H7 (cell line): ENCODE data around the gene PCDH9. TPM values are rescaled to one million over a fixed set of nuclear protein-coding genes. Genes with fewer than 3 reads are reported as not detected.

ENCODE experiments used
- DNase-seq: peaks from one replicate; pipeline ENCODE4 v3.0.0; 2012
- H3K27me3 ChIP-seq: 2 replicates; pipeline ENCODE4 v1.6.0; 2011; ENCODE audit warnings: mild to moderate bottlenecking, low read length; ENCODE audit not compliant: control insufficient read depth, insufficient read depth
- H3K36me3 ChIP-seq: replicated peaks from 2 replicates; pipeline ENCODE4 v1.5.1; 2011; ENCODE audit warnings: low read length; ENCODE audit not compliant: control insufficient read depth, insufficient read depth
- H3K4me3 ChIP-seq: 2 replicates; pipeline ENCODE4 v1.5.1; 2011; ENCODE audit warnings: low read depth, mild to moderate bottlenecking, control low read depth, low read length, moderate library complexity; ENCODE audit not compliant: insufficient read depth
- total RNA-seq: library from RNA; depleted of rRNA; stranded (reverse); fragments of >200 nt; shearing (Covaris generic); gene quantifications from 2 replicates; pipeline ENCODE4 v1.2.3, GENCODE V29; 2014

The PCDH9 gene
- total RNA-seq, 1 experiment from 2014 or later: 0.14 TPM

DNA sequence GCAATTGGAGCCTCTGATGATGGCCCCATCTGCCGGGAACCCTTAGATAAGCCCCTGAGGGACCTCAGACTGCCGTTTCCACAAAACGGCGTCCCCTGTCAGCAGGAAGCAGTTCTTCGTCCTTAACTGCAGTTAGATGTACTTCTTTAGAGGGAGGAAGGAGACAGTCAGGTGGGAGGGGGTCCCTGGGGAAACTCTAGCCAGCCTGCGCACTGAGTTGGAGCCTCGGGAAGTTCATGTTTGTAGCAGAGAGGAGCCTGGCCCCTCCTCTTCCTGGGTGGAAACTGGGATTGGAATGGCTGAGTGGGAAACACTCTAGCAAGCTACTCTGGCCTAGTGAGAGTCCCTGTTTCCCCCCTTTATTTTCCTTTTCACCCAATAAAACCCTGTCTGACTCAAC lies 612.4 kb downstream of the PCDH9 start:
- DNase-seq: no peak
- H3K4me3 ChIP-seq: no peak overlapping the region

GRCh38 chr13:66612983-66613382 lies 617.2 kb downstream of the PCDH9 start:
- Histone ChIP-seq H3K27me3 (no peaks in the 10 kb centered on the region), H3K4me3 (no peak overlapping the region), H3K36me3 (no peaks in the 10 kb centered on the region)
- no peak for DNase-seq

More for the DNA sequence above, 612.4 kb downstream of the PCDH9 start:
- Histone ChIP-seq H3K27me3 (no peaks in the 10 kb centered on the region), H3K36me3 (no peaks in the 10 kb centered on the region)

- H3K36me3 ChIP-seq: no peaks in the 10 kb centered on the region
- no peaks in the 10 kb centered on the region for H3K27me3 ChIP-seq
- no peak for DNase-seq
Observed at GRCh38 chr13:66586489-66586888, 643.6 kb downstream of the PCDH9 start.

DNA sequence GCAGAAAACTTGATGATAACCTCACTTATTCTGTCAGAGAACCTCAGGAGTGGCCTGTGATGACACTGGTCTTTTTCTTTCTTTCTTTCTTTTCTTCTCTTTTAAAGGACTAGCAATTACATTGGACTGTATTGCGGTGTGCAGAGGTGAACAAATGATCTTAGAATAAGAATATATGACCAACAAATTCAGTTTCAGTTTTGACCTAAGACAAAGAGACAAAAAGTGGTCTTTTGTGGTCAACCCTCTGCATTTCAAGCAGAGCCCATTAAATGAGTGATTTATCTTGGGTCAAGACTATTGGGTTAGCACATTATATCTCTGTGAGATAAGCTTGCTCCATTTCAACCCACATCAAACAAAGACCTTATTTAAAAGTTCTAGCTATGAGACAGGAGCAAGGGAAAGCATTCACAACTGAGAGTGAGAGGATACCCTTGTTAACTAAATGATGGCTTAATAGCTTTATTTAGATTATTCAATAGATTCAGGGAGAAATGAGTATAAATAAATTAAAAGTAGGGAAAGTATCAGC lies 644.4 kb downstream of the PCDH9 start:
- no peak for DNase-seq
- no peak overlapping the region for H3K4me3 ChIP-seq
- H3K36me3 ChIP-seq: no peaks in the 10 kb centered on the region
- H3K27me3 ChIP-seq: no peaks in the 10 kb centered on the region

More at GRCh38 chr13:66586489-66586888, 643.6 kb downstream of the PCDH9 start:
- no peak overlapping the region for H3K4me3 ChIP-seq

GRCh38 chr13:66581675-66582074 lies 648.5 kb downstream of the PCDH9 start:
- H3K36me3 ChIP-seq: no peaks in the 10 kb centered on the region
- H3K4me3 ChIP-seq: no peak overlapping the region
- no peak for DNase-seq
- H3K27me3 ChIP-seq: no peaks in the 10 kb centered on the region

GRCh38 chr13:66578305-66578704 lies 651.8 kb downstream of the PCDH9 start:
- Histone ChIP-seq H3K4me3 (no peak overlapping the region), H3K36me3 (no peaks in the 10 kb centered on the region), H3K27me3 (no peaks in the 10 kb centered on the region)
- DNase-seq: no peak

DNA sequence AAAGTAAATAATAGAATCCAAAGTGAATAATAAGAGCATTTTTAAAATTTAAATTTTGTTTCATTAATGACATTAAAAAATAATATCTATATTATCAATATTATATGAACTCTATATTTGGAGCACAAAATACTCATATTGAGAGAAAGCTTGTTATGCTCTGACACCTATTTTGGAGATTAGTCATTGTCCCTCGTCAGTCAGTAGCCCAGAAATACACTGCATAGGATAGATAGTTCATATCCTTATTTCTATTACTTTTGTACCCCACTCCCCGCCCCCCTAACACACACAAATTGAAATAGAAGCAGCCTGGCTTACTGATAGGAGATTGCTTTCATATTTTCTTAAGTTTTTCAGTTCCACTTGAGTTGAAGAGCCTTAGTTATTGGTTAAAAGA lies 652.8 kb downstream of the PCDH9 start:
- DNase-seq: no peak
- Histone ChIP-seq H3K36me3 (no peaks in the 10 kb centered on the region), H3K4me3 (no peak overlapping the region)

DNA sequence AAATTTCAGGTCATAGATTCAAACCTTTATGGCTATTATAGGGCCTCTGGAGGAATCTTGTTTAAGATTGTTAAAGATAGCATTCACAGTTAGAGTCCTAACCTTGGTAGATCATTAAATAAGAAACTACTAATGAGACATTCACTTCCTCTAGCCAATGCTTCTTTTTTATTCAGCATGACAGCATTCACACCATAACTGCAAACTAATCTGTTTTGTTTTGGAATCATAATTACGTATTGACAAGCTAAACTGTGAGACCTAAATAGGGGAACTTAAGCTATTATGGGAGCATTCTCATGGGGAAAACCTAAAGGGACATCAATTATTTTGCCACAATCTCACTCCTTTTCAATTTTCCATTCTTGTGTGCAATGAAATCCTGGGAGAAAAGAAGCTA lies 653.8 kb downstream of the PCDH9 start:
- Histone ChIP-seq H3K36me3 (no peaks in the 10 kb centered on the region), H3K4me3 (no peak overlapping the region), H3K27me3 (no peaks in the 10 kb centered on the region)
- DNase-seq: no peak

More for the DNA sequence above, 652.8 kb downstream of the PCDH9 start:
- H3K27me3 ChIP-seq: no peaks in the 10 kb centered on the region

GRCh38 chr13:66574606-66575005 lies 655.5 kb downstream of the PCDH9 start:
- H3K27me3 ChIP-seq: no peaks in the 10 kb centered on the region
- DNase-seq: no peak

GRCh38 chr13:66567899-66568612 lies 662.1 kb downstream of the PCDH9 start:
- DNase-seq: no peak

More at GRCh38 chr13:66574606-66575005, 655.5 kb downstream of the PCDH9 start:
- Histone ChIP-seq H3K36me3 (no peaks in the 10 kb centered on the region), H3K4me3 (no peak overlapping the region)

GRCh38 chr13:66565279-66565678 lies 664.9 kb downstream of the PCDH9 start:
- Histone ChIP-seq H3K27me3 (no peaks in the 10 kb centered on the region), H3K4me3 (no peak overlapping the region), H3K36me3 (no peaks in the 10 kb centered on the region)
- DNase-seq: no peak

More at GRCh38 chr13:66567899-66568612, 662.1 kb downstream of the PCDH9 start:
- no peak overlapping the region for H3K4me3 ChIP-seq
- no peaks in the 10 kb centered on the region for H3K36me3 ChIP-seq
- H3K27me3 ChIP-seq: no peaks in the 10 kb centered on the region

- H3K27me3 ChIP-seq: no peaks in the 10 kb centered on the region
- H3K4me3 ChIP-seq: no peak overlapping the region
- H3K36me3 ChIP-seq: no peaks in the 10 kb centered on the region
- no peak for DNase-seq
Observed at GRCh38 chr13:66563076-66563475, 667.1 kb downstream of the PCDH9 start.

DNA sequence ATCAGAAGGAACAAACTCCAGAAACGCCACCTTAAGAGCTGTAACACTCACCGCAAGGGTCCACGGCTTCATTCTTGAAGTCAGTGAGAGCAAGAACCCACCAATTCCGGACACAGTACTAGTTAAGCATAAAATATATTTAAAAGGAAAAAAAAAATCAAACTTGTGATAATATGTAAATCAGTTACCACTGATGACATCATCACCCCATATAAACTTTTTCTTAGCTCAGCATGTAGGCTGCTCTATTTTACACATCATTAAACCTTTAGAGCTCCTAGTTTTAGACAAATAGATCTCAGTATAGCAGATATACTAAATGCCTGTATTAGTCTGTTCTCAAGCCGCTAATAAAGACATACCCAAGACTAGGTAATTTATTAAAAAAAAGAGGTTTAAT lies 668.1 kb downstream of the PCDH9 start:
- Histone ChIP-seq H3K36me3 (no peaks in the 10 kb centered on the region), H3K27me3 (no peaks in the 10 kb centered on the region), H3K4me3 (no peak overlapping the region)
- DNase-seq: no peak

DNA sequence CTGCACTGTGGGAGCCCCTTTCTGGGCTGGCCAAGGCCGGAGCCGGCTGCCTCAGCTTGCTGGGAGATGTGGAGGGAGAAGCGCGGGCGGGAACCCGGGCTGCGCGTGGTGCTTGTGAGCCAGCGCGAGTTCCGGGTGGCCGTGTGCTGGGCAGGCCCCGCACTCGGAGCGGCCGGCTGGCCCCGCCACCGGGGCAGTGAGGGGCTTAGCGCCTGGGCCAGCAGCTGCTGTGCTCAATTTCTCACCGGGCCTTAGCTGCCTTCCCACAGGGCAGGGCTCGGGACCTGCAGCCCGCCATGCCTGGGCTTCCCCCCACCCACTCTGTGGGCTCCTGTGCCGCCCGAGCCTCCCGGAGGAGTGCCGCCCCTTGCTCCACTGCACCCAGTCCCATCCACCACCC lies 669.1 kb downstream of the PCDH9 start:
- Histone ChIP-seq H3K27me3 (no peaks in the 10 kb centered on the region), H3K36me3 (no peaks in the 10 kb centered on the region), H3K4me3 (no peak overlapping the region)
- no peak for DNase-seq

GRCh38 chr13:66560189-66560588 lies 669.9 kb downstream of the PCDH9 start:
- Histone ChIP-seq H3K36me3 (no peaks in the 10 kb centered on the region), H3K27me3 (no peaks in the 10 kb centered on the region), H3K4me3 (no peak overlapping the region)
- no peak for DNase-seq
